PC-9 (cell line): ENCODE results near the gene DPYSL5. TPM values are rescaled to one million over a fixed set of nuclear protein-coding genes. Genes with fewer than 3 reads are reported as not detected.

Experiments used
- BruUV-seq: library from RNA; stranded (reverse); fragments of 400-500 nt; replicated peaks from 2 replicates; lab custom pipeline; 2021; lab: Mats Ljungman, UMichigan
- CTCF ChIA-PET: fragments of 300-600 bp; sonication (Branson Sonifier 250); formaldehyde crosslinking; loops from one replicate; lab custom pipeline; 2022; ENCODE audit warnings: antibody characterized with exemption; lab: Charles Lee
- POLR2A ChIA-PET: fragments of 300-600 bp; sonication (Branson Sonifier 250); formaldehyde crosslinking; loops from one replicate; lab custom pipeline; 2022; ENCODE audit warnings: antibody characterized with exemption; ENCODE audit not compliant: unreplicated experiment; lab: Charles Lee
- DNase-seq, 2 experiments: peaks; one replicate each; pipeline versions ENCODE4 v3.0.0 to v3.0.0-alpha.2; 2015 to 2022; ENCODE audit warnings: mixed read lengths in 1 of 2
- H2AFZ ChIP-seq: fragments of 200-600 bp; sonication (generic); 2 replicates; pipeline ENCODE4 v1.8.1; 2017; ENCODE audit warnings: antibody characterized with exemption
- H3F3A ChIP-seq: fragments of 200-600 bp; sonication (generic); 2 replicates; pipeline ENCODE4 v1.8.1; 2017; ENCODE audit warnings: antibody characterized with exemption, mild to moderate bottlenecking, low read depth; ENCODE audit not compliant: insufficient read depth
- H3K27ac ChIP-seq: fragments of 200-600 bp; sonication (generic); 2 replicates; pipeline ENCODE4 v1.6.1; 2016; ENCODE audit warnings: mixed run types
- H3K27me3 ChIP-seq: fragments of 200-600 bp; sonication (generic); 2 replicates; pipeline ENCODE4 v1.6.1; 2016; ENCODE audit warnings: low read depth, mixed run types; ENCODE audit not compliant: insufficient read depth
- H3K36me3 ChIP-seq: fragments of 200-600 bp; sonication (generic); 2 replicates; pipeline ENCODE4 v1.6.1; 2016; ENCODE audit warnings: low read depth, mixed run types
- H3K4me1 ChIP-seq: fragments of 200-600 bp; sonication (generic); replicated peaks from 2 replicates; pipeline ENCODE4 v1.6.1; 2016; ENCODE audit warnings: mixed run types; ENCODE audit not compliant: insufficient read depth
- H3K4me2 ChIP-seq: fragments of 200-600 bp; sonication (generic); 2 replicates; pipeline ENCODE4 v1.6.1; 2017; ENCODE audit warnings: mixed run types
- H3K4me3 ChIP-seq: fragments of 200-600 bp; sonication (generic); 2 replicates; pipeline ENCODE4 v1.6.1; 2016; ENCODE audit warnings: mixed run types
- H3K79me2 ChIP-seq: fragments of 200-600 bp; sonication (generic); 2 replicates; pipeline ENCODE4 v1.6.1; 2017; ENCODE audit warnings: low read depth, mixed run types
- H3K9me2 ChIP-seq: fragments of 200-600 bp; sonication (generic); 2 replicates; pipeline ENCODE4 v1.8.1; 2017; ENCODE audit warnings: mild to moderate bottlenecking; ENCODE audit not compliant: insufficient read depth
- H3K9me3 ChIP-seq: fragments of 200-600 bp; sonication (generic); 2 replicates; pipeline ENCODE4 v1.8.1; 2016; ENCODE audit warnings: low read depth; ENCODE audit not compliant: insufficient read depth
- H4K20me1 ChIP-seq: fragments of 200-600 bp; sonication (generic); 2 replicates; pipeline ENCODE4 v1.8.1; 2017; ENCODE audit not compliant: insufficient read depth
- CTCF ChIP-seq: fragments of 200-600 bp; sonication (generic); conservative IDR thresholded peaks from 2 replicates; pipeline ENCODE4 v1.6.1; 2017; ENCODE audit warnings: mixed run types, antibody characterized with exemption, mild to moderate bottlenecking, moderate library complexity
- EZH2 ChIP-seq: fragments of 200-600 bp; sonication (generic); IDR thresholded peaks from 2 replicates; pipeline ENCODE4 v1.8.0; 2017; ENCODE audit warnings: antibody characterized with exemption, low read depth
- intact Hi-C: fragments of 100-400 bp; cut with micrococcal nuclease; formaldehyde crosslinking; loops from one replicate; pipeline ENCODE4 v1.10.0; 2022; ENCODE audit not compliant: unreplicated experiment
- total RNA-seq: library from RNA; stranded (reverse); gene quantifications from 2 replicates; pipeline ENCODE4 v1.2.3, GENCODE V29; 2021

DPYSL5 gene
- total RNA-seq, 1 experiment from 2014 or later, result not detected

- H3F3A ChIP-seq, result peaks cover 37% of the 10 kb centered on the region
- H4K20me1 ChIP-seq, result no peaks in the 10 kb centered on the region
- CTCF ChIA-PET, result no interaction called here
- no peak for TF ChIP-seq CTCF
- no peak for TF ChIP-seq EZH2
- H3K27ac ChIP-seq, result peak overlapping the region; percentile 69
- H3K9me3 ChIP-seq, result no peaks in the 10 kb centered on the region; the same call in 1 of the 2 replicates
- H2AFZ ChIP-seq, result no peak overlapping the region
- peak; percentile 14 to 92 for DNase-seq
- H3K9me2 ChIP-seq, result no peaks in the 10 kb centered on the region
- no peaks in the 10 kb centered on the region for H3K36me3 ChIP-seq
- intact Hi-C loops, result no loop called here
- BruUV-seq, result no TSS peak
- H3K27me3 ChIP-seq, result no peaks in the 10 kb centered on the region
- H3K4me2 ChIP-seq, result 0 out of 2 replicates have a peak overlapping the region, but pooled peaks have one; percentile 13
- no peak overlapping the region for H3K4me3 ChIP-seq
- no peaks in the 10 kb centered on the region for H3K79me2 ChIP-seq
- H3K4me1 ChIP-seq, result peaks cover 11% of the 10 kb centered on the region; the same call in 1 of the 2 replicates
- POLR2A ChIA-PET, result no interaction called here
Measured at GRCh38 chr2:26805241-26805676, 42.7 kb upstream of the DPYSL5 start.

GRCh38 chr2:26807788-26808460 is 40.0 kb upstream of the DPYSL5 start:
- Histone ChIP-seq H3K9me2 (no peaks in the 10 kb centered on the region), H4K20me1 (no peaks in the 10 kb centered on the region), H3K27ac (no peak overlapping the region), H3K4me2 (no peak overlapping the region), H3K79me2 (no peaks in the 10 kb centered on the region), H3F3A (peaks cover 27% of the 10 kb centered on the region; the same call in 1 of the 2 replicates), H3K36me3 (no peaks in the 10 kb centered on the region), H3K9me3 (no peaks in the 10 kb centered on the region), H2AFZ (no peak overlapping the region), H3K4me1 (peaks cover 11% of the 10 kb centered on the region; the same call in 1 of the 2 replicates), H3K4me3 (no peak overlapping the region), H3K27me3 (peaks cover 8% of the 10 kb centered on the region; the same call in 1 of the 2 replicates)
- no peak for TF ChIP-seq CTCF
- TF ChIP-seq EZH2, result no peak
- intact Hi-C loops, result no loop called here
- BruUV-seq, result no TSS peak
- ChIA-PET CTCF (no interaction called here), POLR2A (no interaction called here)
- DNase-seq, result no peak

GRCh38 chr2:26809211-26809610 is 38.7 kb upstream of the DPYSL5 start:
- ChIA-PET CTCF (no interaction called here), POLR2A (no interaction called here)
- H3K27me3 ChIP-seq, result peaks cover 8% of the 10 kb centered on the region; the same call in 1 of the 2 replicates
- intact Hi-C loops, result no loop called here
- TF ChIP-seq EZH2 (no peak), CTCF (no peak)
- H4K20me1 ChIP-seq, result no peaks in the 10 kb centered on the region
- no peaks in the 10 kb centered on the region for H3K79me2 ChIP-seq
- H2AFZ ChIP-seq, result no peak overlapping the region
- no peak overlapping the region for H3K4me2 ChIP-seq
- H3K4me3 ChIP-seq, result no peak overlapping the region
- DNase-seq, result no peak
- no peaks in the 10 kb centered on the region for H3K9me2 ChIP-seq
- H3F3A ChIP-seq, result peaks cover 23% of the 10 kb centered on the region; the same call in 1 of the 2 replicates
- peaks cover 11% of the 10 kb centered on the region; the same call in 1 of the 2 replicates for H3K4me1 ChIP-seq
- no TSS peak for BruUV-seq
- H3K9me3 ChIP-seq, result no peaks in the 10 kb centered on the region
- H3K27ac ChIP-seq, result no peak overlapping the region
- H3K36me3 ChIP-seq, result no peaks in the 10 kb centered on the region
